Endothelial cell of umbilical vein (primary cell): ENCODE results near the gene TSHZ1. TPM values are rescaled to one million over a fixed set of nuclear protein-coding genes. Genes with fewer than 3 reads are reported as not detected.

Experiments
- BruUV-seq: library from RNA; stranded (reverse); fragments of 400-500 nt; replicated peaks from 2 replicates; lab custom pipeline; 2021; lab: Mats Ljungman, UMichigan
- CTCF ChIA-PET: fragments of 300-600, 350-600 bp; sonication (Branson Sonifier 250); formaldehyde crosslinking; loops from one replicate; lab custom pipeline; 2021; ENCODE audit warnings: antibody characterized with exemption, inconsistent platforms; lab: Charles Lee
- POLR2A ChIA-PET: fragments of 300-600, 350-600 bp; sonication (Branson Sonifier 250); formaldehyde crosslinking; loops from one replicate; lab custom pipeline; 2021; ENCODE audit warnings: antibody characterized with exemption, inconsistent platforms; lab: Charles Lee
- DNase-seq: peaks from one replicate; pipeline ENCODE4 v3.0.0-alpha.2; 2011; ENCODE audit warnings: low read depth, low spot score
- FAIRE-seq: peaks from 2 replicates; lab custom pipeline; 2011; peaks lifted over from hg19 to GRCh38; lab: Jason Lieb, UNC
- H2AFZ ChIP-seq: 2 replicates; pipeline ENCODE4 v1.6.0; 2012; ENCODE audit warnings: low read depth, low read length, control low read depth, inconsistent platforms
- H3K27ac ChIP-seq: 2 replicates; pipeline ENCODE4 v1.5.1; 2011; ENCODE audit warnings: low read depth, mild to moderate bottlenecking, control low read depth, low read length, moderate library complexity; ENCODE audit not compliant: insufficient read depth
- H3K27me3 ChIP-seq, 2 experiments: 2 replicates each; pipeline versions ENCODE4 v1.6.0 to v1.6.1; 2011; ENCODE audit warnings: low read length in 2 of 2, mixed read lengths in 1 of 2; ENCODE audit not compliant: control insufficient read depth in 2 of 2, insufficient read depth in 2 of 2
- H3K36me3 ChIP-seq, 2 experiments: 2 replicates in 1 of 2; 3 replicates in 1 of 2; pipeline ENCODE4 v1.5.1; 2011; ENCODE audit warnings: low read length in 2 of 2, mild to moderate bottlenecking in 1 of 2, moderate library complexity in 1 of 2; ENCODE audit not compliant: control insufficient read depth in 2 of 2, insufficient read depth in 2 of 2; ENCODE audit errors: extremely low read depth in 1 of 2
- H3K4me1 ChIP-seq: 3 replicates; pipeline ENCODE4 v1.5.1; 2011; ENCODE audit warnings: mild to moderate bottlenecking, low read length; ENCODE audit not compliant: control insufficient read depth, insufficient read depth; ENCODE audit errors: extremely low read depth
- H3K4me2 ChIP-seq: 2 replicates; pipeline ENCODE4 v1.6.1; 2011; ENCODE audit warnings: low read length, control low read depth, mixed read lengths; ENCODE audit not compliant: insufficient read depth
- H3K4me3 ChIP-seq, 3 experiments: fragments of 200-600 bp in 1 of 3; sonication (generic), shearing (Covaris generic) in 1 of 3; replicated peaks in 1 of 3; 2 replicates each; pipeline ENCODE4 v1.5.1; 2011 to 2016; ENCODE audit warnings: control low read depth in 3 of 3, low read length in 3 of 3, mild to moderate bottlenecking in 2 of 3, inconsistent platforms in 1 of 3, low read depth in 1 of 3, moderate library complexity in 1 of 3; ENCODE audit not compliant: insufficient read depth in 1 of 3
- H3K79me2 ChIP-seq: 2 replicates; pipeline ENCODE4 v1.6.0; 2012; ENCODE audit warnings: low read length, inconsistent platforms; ENCODE audit not compliant: control insufficient read depth, insufficient read depth
- H3K9ac ChIP-seq: replicated peaks from 2 replicates; pipeline ENCODE3; 2011; ENCODE audit warnings: low read length, control low read depth; ENCODE audit not compliant: insufficient read depth; ENCODE audit errors: extremely low read depth
- H3K9me1 ChIP-seq: replicated peaks from 3 replicates; pipeline ENCODE4 v1.6.0; 2011; ENCODE audit warnings: mild to moderate bottlenecking, low read length; ENCODE audit not compliant: control insufficient read depth, insufficient read depth; ENCODE audit errors: extremely low read depth
- H3K9me3 ChIP-seq: replicated peaks from 2 replicates; pipeline ENCODE4 v1.5.1; 2012; ENCODE audit warnings: low read length, inconsistent platforms; ENCODE audit not compliant: control insufficient read depth, insufficient read depth
- H4K20me1 ChIP-seq: replicated peaks from 2 replicates; pipeline ENCODE3; 2011; ENCODE audit warnings: mild to moderate bottlenecking, low read length; ENCODE audit not compliant: control insufficient read depth, insufficient read depth; ENCODE audit errors: extremely low read depth
- EZH2 ChIP-seq: IDR thresholded peaks from 2 replicates; pipeline ENCODE4 v1.6.1; 2012; ENCODE audit warnings: borderline replicate concordance, low read depth, mild to moderate bottlenecking, moderate library complexity, low read length, inconsistent platforms; ENCODE audit not compliant: severe bottlenecking
- FOS ChIP-seq: IDR thresholded peaks from 2 replicates; pipeline ENCODE4 v1.6.1; 2011; ENCODE audit warnings: mild to moderate bottlenecking, low read length, moderate library complexity, borderline replicate concordance; ENCODE audit not compliant: insufficient read depth
- GATA2 ChIP-seq: IDR thresholded peaks from 2 replicates; pipeline ENCODE4 v1.7.0; 2011; ENCODE audit warnings: low read depth, mild to moderate bottlenecking, moderate library complexity, mixed read lengths, low read length; ENCODE audit not compliant: insufficient read length, insufficient read depth
- JUN ChIP-seq: IDR thresholded peaks from 2 replicates; pipeline ENCODE4 v1.6.1; 2011; ENCODE audit warnings: borderline replicate concordance, low read depth; ENCODE audit not compliant: insufficient read length, insufficient read depth
- MYC ChIP-seq: IDR thresholded peaks from one replicate; pipeline ENCODE4 v1.6.1; 2011; ENCODE audit warnings: mild to moderate bottlenecking, low read depth, low read length
- POLR2A ChIP-seq: IDR thresholded peaks from 2 replicates; pipeline ENCODE4 v1.6.1; 2012; ENCODE audit warnings: low read depth, mild to moderate bottlenecking, control low read depth, low read length
- POLR2AphosphoS5 ChIP-seq: IDR thresholded peaks from 2 replicates; pipeline ENCODE4 v1.6.1; 2012; ENCODE audit warnings: low read depth, mild to moderate bottlenecking, control low read depth, low read length, moderate library complexity; ENCODE audit not compliant: insufficient read depth
- dilution Hi-C: fragments of 300-500 bp; cut with MboI; formaldehyde crosslinking; loops from one replicate; pipeline ENCODE4 v1.15.0; 2019; ENCODE audit warnings: low sequenced_read_pairs; ENCODE audit not compliant: extremely low pct_ligation_motif_present
- intact Hi-C: fragments of 100-400 bp; cut with micrococcal nuclease; formaldehyde crosslinking; loops from one replicate; pipeline ENCODE4 v1.10.0; 2022
- polyA plus RNA-seq, 4 experiments: library from polyadenylated mRNA; depleted of rRNA in 3 of 4; stranded (reverse) in 3 of 4; unstranded in 1 of 4; fragments of >200 nt; gene quantifications; 2 replicates each; pipeline versions ENCODE4 v1.2.1 to v1.2.3, GENCODE V29; 2011 to 2012; ENCODE audit warnings: missing spikeins in 1 of 4
- total RNA-seq: library from RNA; stranded (reverse); gene quantifications from 2 replicates; pipeline ENCODE4 v1.2.3, GENCODE V29; 2021
- TF ChIP-seq, protein P1 (sequence below), 2 donors: IDR thresholded peaks; 1 replicate in 1 of 2; 2 replicates in 1 of 2; pipeline ENCODE4 v1.5.1; 2011; ENCODE audit warnings: low read length in 2 of 2, mild to moderate bottlenecking in 2 of 2, moderate library complexity in 2 of 2, control low read depth in 1 of 2, inconsistent platforms in 1 of 2, low read depth in 1 of 2; ENCODE audit not compliant: insufficient read depth in 1 of 2; ENCODE audit errors: extremely low read depth in 1 of 2
- TF ChIP-seq, protein P2 (sequence below): IDR thresholded peaks from 2 replicates; pipeline ENCODE4 v1.6.1; 2011; ENCODE audit not compliant: insufficient read depth, insufficient read length

Gene TSHZ1
- total and polyA plus RNA-seq, 2 donors (not counting 3 experiments of a cell fraction or from before 2014, with no cell fraction given) = 4.2 to 10.2 TPM

GRCh38 chr18:75192899-75193298 lies 17.7 kb upstream of the TSHZ1 start:
- H3K4me2 ChIP-seq = no peak overlapping the region
- no peaks in the 10 kb centered on the region for H3K9me1 ChIP-seq
- no peaks in the 10 kb centered on the region for H4K20me1 ChIP-seq
- TF ChIP-seq MYC = no peak
- TF ChIP-seq GATA2 = no peak
- TF ChIP-seq, protein P1, sequence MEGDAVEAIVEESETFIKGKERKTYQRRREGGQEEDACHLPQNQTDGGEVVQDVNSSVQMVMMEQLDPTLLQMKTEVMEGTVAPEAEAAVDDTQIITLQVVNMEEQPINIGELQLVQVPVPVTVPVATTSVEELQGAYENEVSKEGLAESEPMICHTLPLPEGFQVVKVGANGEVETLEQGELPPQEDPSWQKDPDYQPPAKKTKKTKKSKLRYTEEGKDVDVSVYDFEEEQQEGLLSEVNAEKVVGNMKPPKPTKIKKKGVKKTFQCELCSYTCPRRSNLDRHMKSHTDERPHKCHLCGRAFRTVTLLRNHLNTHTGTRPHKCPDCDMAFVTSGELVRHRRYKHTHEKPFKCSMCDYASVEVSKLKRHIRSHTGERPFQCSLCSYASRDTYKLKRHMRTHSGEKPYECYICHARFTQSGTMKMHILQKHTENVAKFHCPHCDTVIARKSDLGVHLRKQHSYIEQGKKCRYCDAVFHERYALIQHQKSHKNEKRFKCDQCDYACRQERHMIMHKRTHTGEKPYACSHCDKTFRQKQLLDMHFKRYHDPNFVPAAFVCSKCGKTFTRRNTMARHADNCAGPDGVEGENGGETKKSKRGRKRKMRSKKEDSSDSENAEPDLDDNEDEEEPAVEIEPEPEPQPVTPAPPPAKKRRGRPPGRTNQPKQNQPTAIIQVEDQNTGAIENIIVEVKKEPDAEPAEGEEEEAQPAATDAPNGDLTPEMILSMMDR (IDR thresholded peaks at IDR 0.05; ENCODE audit: extremely low read depth in 1 of 2, insufficient read depth in 1 of 2, low read depth in 1 of 2, low read length in 2 of 2) = no peak
- no peak for TF ChIP-seq POLR2AphosphoS5
- no peak for TF ChIP-seq POLR2A
- no peak for TF ChIP-seq JUN
- no peak for TF ChIP-seq FOS
- TF ChIP-seq, protein P2, sequence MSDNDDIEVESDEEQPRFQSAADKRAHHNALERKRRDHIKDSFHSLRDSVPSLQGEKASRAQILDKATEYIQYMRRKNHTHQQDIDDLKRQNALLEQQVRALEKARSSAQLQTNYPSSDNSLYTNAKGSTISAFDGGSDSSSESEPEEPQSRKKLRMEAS = no peak
- no peak for TF ChIP-seq EZH2
- H3K79me2 ChIP-seq = no peaks in the 10 kb centered on the region
- intact Hi-C loops (no loop called here), dilution Hi-C loops (no loop called here)
- no peaks in the 10 kb centered on the region for H3K4me1 ChIP-seq
- H3K27me3 ChIP-seq = no peaks in the 10 kb centered on the region
- CTCF ChIA-PET = no interaction called here
- H3K27ac ChIP-seq = no peak overlapping the region
- BruUV-seq = no TSS peak
- POLR2A ChIA-PET = no interaction called here
- no peaks in the 10 kb centered on the region for H3K9me3 ChIP-seq
- H3K9ac ChIP-seq = no peak overlapping the region
- no peaks in the 10 kb centered on the region for H3K36me3 ChIP-seq
- no peak overlapping the region for H3K4me3 ChIP-seq
- DNase-seq (no peak), FAIRE-seq (peak; percentile 24)
- H2AFZ ChIP-seq = no peak overlapping the region
